Kidney glomerular epithelial cell (primary cell): ENCODE results near the gene TMPRSS13.

Source experiments
- DNase-seq: peaks from one replicate; lab custom pipeline; 2025; lab: John Stamatoyannopoulos, UW

Gene TMPRSS13

GRCh38 chr11:117888139-117888566 lies 41.0 kb downstream of the TMPRSS13 start:
- DNase-seq, result no peak

- no peak for DNase-seq
Measured at GRCh38 chr11:117887431-117888138, 41.6 kb downstream of the TMPRSS13 start.

- DNase-seq, result no peak
Measured at GRCh38 chr11:117885777-117886176, 43.4 kb downstream of the TMPRSS13 start.

- DNase-seq, result no peak
Measured at GRCh38 chr11:117884994-117885393, 44.2 kb downstream of the TMPRSS13 start.

GRCh38 chr11:117883063-117883462 lies 46.1 kb downstream of the TMPRSS13 start:
- DNase-seq, result no peak

- DNase-seq, result no peak
Measured at GRCh38 chr11:117882311-117882905, 46.8 kb downstream of the TMPRSS13 start.

GRCh38 chr11:117881217-117881616 lies 48.0 kb downstream of the TMPRSS13 start:
- no peak for DNase-seq

- no peak for DNase-seq
Measured at GRCh38 chr11:117879516-117880480, 49.4 kb downstream of the TMPRSS13 start.

- no peak for DNase-seq
Measured at GRCh38 chr11:117878939-117879475, 50.2 kb downstream of the TMPRSS13 start.

GRCh38 chr11:117878314-117878938 lies 50.8 kb downstream of the TMPRSS13 start:
- no peak for DNase-seq

- no peak for DNase-seq
Measured at GRCh38 chr11:117877120-117877784, 52.0 kb downstream of the TMPRSS13 start.

- DNase-seq, result no peak
Measured at GRCh38 chr11:117876341-117877119, 52.7 kb downstream of the TMPRSS13 start, which contains the start of gene FXYD6. Gene FXYD6 (minus strand): TSS chr11:117876658. CDS start chr11:117842776, 33,882 bp downstream.

- DNase-seq, result no peak
Measured at GRCh38 chr11:117876059-117876340, 53.2 kb downstream of the TMPRSS13 start.

- DNase-seq, result no peak
Measured at GRCh38 chr11:117875382-117876058, 53.7 kb downstream of the TMPRSS13 start.

- no peak for DNase-seq
Measured at GRCh38 chr11:117874910-117875381, 54.3 kb downstream of the TMPRSS13 start.

GRCh38 chr11:117874253-117874909 lies 54.8 kb downstream of the TMPRSS13 start:
- DNase-seq, result no peak

GRCh38 chr11:117873828-117874125 lies 55.4 kb downstream of the TMPRSS13 start:
- no peak for DNase-seq

GRCh38 chr11:117872975-117873827 lies 56.0 kb downstream of the TMPRSS13 start:
- no peak for DNase-seq
